Fibroblast of lung (primary cell): ENCODE measurements around the gene OGG1. TPM values are rescaled to one million over a fixed set of nuclear protein-coding genes. Genes with fewer than 3 reads are reported as not detected.

Experiments used
- DNase-seq, 2 donors: peaks; one replicate each; pipeline versions ENCODE4 v3.0.0 to v3.0.0-alpha.2; 2010; ENCODE audit warnings: low read depth in 2 of 2
- H2AFZ ChIP-seq: 2 replicates; pipeline ENCODE4 v1.5.1; 2012; ENCODE audit warnings: low read length, control low read depth, inconsistent platforms
- H3K27ac ChIP-seq: 2 replicates; pipeline ENCODE4 v1.5.1; 2011; ENCODE audit warnings: low read length, control low read depth; ENCODE audit not compliant: insufficient read depth
- H3K27me3 ChIP-seq: 2 replicates; pipeline ENCODE4 v1.5.1; 2011; ENCODE audit warnings: mild to moderate bottlenecking, low read length; ENCODE audit not compliant: control insufficient read depth, insufficient read depth
- H3K36me3 ChIP-seq: 2 replicates; pipeline ENCODE4 v1.5.1; 2011; ENCODE audit warnings: low read length; ENCODE audit not compliant: control insufficient read depth, insufficient read depth
- H3K4me1 ChIP-seq: 2 replicates; pipeline ENCODE4 v1.5.1; 2011; ENCODE audit warnings: low read length; ENCODE audit not compliant: control insufficient read depth, insufficient read depth; ENCODE audit errors: extremely low read depth
- H3K4me2 ChIP-seq: 2 replicates; pipeline ENCODE4 v1.5.1; 2011; ENCODE audit warnings: low read length, control low read depth; ENCODE audit not compliant: insufficient read depth; ENCODE audit errors: extremely low read depth
- H3K4me3 ChIP-seq, 4 experiments: fragments of 200-600 bp in 1 of 4; sonication (generic) in 1 of 4; replicated peaks in 1 of 4; 2 replicates each; pipeline ENCODE4 v1.5.1; 2011 to 2016; ENCODE audit warnings: low read length in 4 of 4, low read depth in 3 of 4, mild to moderate bottlenecking in 3 of 4, control low read depth in 2 of 4, inconsistent platforms in 1 of 4, mixed read lengths in 1 of 4; ENCODE audit not compliant: insufficient read depth in 1 of 4; ENCODE audit errors: control extremely low read depth in 1 of 4
- H3K79me2 ChIP-seq: 2 replicates; pipeline ENCODE4 v1.5.1; 2012; ENCODE audit warnings: mild to moderate bottlenecking, low read length, inconsistent platforms; ENCODE audit not compliant: control insufficient read depth, insufficient read depth
- H3K9ac ChIP-seq: 2 replicates; pipeline ENCODE4 v1.5.1; 2011; ENCODE audit warnings: mild to moderate bottlenecking, low read length, control low read depth; ENCODE audit not compliant: insufficient read depth
- H3K9me3 ChIP-seq: 2 replicates; pipeline ENCODE4 v1.5.1; 2012; ENCODE audit warnings: low read depth, low read length; ENCODE audit not compliant: control insufficient read depth, insufficient read depth
- H4K20me1 ChIP-seq: 2 replicates; pipeline ENCODE4 v1.5.1; 2011; ENCODE audit warnings: low read length; ENCODE audit not compliant: control insufficient read depth, insufficient read depth; ENCODE audit errors: extremely low read depth
- CTCF ChIP-seq, 2 donors: IDR thresholded peaks in 1 of 2; conservative IDR thresholded peaks in 1 of 2; 1 replicate in 1 of 2; 2 replicates in 1 of 2; pipeline ENCODE4 v1.5.1; 2011 to 2012; ENCODE audit warnings: low read length in 2 of 2, control low read depth in 1 of 2, inconsistent platforms in 1 of 2, low read depth in 1 of 2, mild to moderate bottlenecking in 1 of 2
- EZH2 ChIP-seq: IDR thresholded peaks from 2 replicates; pipeline ENCODE4 v1.5.1; 2012; ENCODE audit warnings: low read length, control low read depth, mild to moderate bottlenecking; ENCODE audit errors: missing control alignments
- polyA plus RNA-seq, 2 donors: library from polyadenylated mRNA; depleted of rRNA in 1 of 2; stranded (reverse) in 1 of 2; unstranded in 1 of 2; fragments of >200 nt; gene quantifications; 2 replicates each; pipeline ENCODE4 v1.2.1, GENCODE V29; 2011 to 2012; ENCODE audit warnings: missing spikeins in 1 of 2
- total RNA-seq: library from RNA; depleted of rRNA; stranded (reverse); fragments of >200 nt; gene quantifications from 2 replicates; pipeline ENCODE4 v1.2.1, GENCODE V29; 2014

The OGG1 gene
- total and polyA plus RNA-seq, 2 donors (not counting 1 experiment from before 2014, with no cell fraction given), result 20.1 to 24.4 TPM

GRCh38 chr3:9716801-9717555 is 32.8 kb upstream of the OGG1 start:
- no peak overlapping the region for H3K9ac ChIP-seq
- H3K4me1 ChIP-seq, result peaks cover 2% of the 10 kb centered on the region
- H3K27ac ChIP-seq, result no peak overlapping the region
- no peak overlapping the region for H3K4me3 ChIP-seq
- H3K27me3 ChIP-seq, result peaks cover 5% of the 10 kb centered on the region
- no peaks in the 10 kb centered on the region for H3K9me3 ChIP-seq
- H3K4me2 ChIP-seq, result no peak overlapping the region
- H4K20me1 ChIP-seq, result no peaks in the 10 kb centered on the region
- no peaks in the 10 kb centered on the region for H3K79me2 ChIP-seq
- H2AFZ ChIP-seq, result no peak overlapping the region
- no peak for DNase-seq
- no peaks in the 10 kb centered on the region for H3K36me3 ChIP-seq
- no peak for TF ChIP-seq EZH2
- no peak for TF ChIP-seq CTCF (conservative IDR thresholded peaks at IDR 0.05 in 1 of 2, IDR thresholded peaks at IDR 0.05 in 1 of 2; ENCODE audit: low read depth in 1 of 2, low read length in 2 of 2)

GRCh38 chr3:9717563-9717962 is 32.2 kb upstream of the OGG1 start:
- Histone ChIP-seq H3K27ac (no peak overlapping the region), H3K4me2 (no peak overlapping the region), H3K27me3 (peaks cover under 1% of the 10 kb centered on the region), H3K4me3 (no peak overlapping the region), H3K9me3 (no peaks in the 10 kb centered on the region), H4K20me1 (no peaks in the 10 kb centered on the region), H2AFZ (no peak overlapping the region), H3K9ac (no peak overlapping the region), H3K4me1 (peaks cover 2% of the 10 kb centered on the region), H3K79me2 (no peaks in the 10 kb centered on the region), H3K36me3 (no peaks in the 10 kb centered on the region)
- no peak for TF ChIP-seq EZH2
- no peak for DNase-seq

GRCh38 chr3:9718118-9718517 is 31.6 kb upstream of the OGG1 start:
- Histone ChIP-seq H3K9ac (no peak overlapping the region), H3K4me3 (no peak overlapping the region), H3K36me3 (no peaks in the 10 kb centered on the region), H3K9me3 (no peaks in the 10 kb centered on the region), H3K79me2 (no peaks in the 10 kb centered on the region), H3K4me1 (peaks cover 2% of the 10 kb centered on the region), H2AFZ (no peak overlapping the region), H3K27ac (no peak overlapping the region), H3K4me2 (no peak overlapping the region), H3K27me3 (no peaks in the 10 kb centered on the region), H4K20me1 (no peaks in the 10 kb centered on the region)
- no peak for DNase-seq
- no peak for TF ChIP-seq CTCF (conservative IDR thresholded peaks at IDR 0.05 in 1 of 2, IDR thresholded peaks at IDR 0.05 in 1 of 2; ENCODE audit: low read depth in 1 of 2, low read length in 2 of 2)
- TF ChIP-seq EZH2, result no peak
